GM23338 (cell line): ENCODE measurements around the gene FBXL20. TPM values are rescaled to one million over a fixed set of nuclear protein-coding genes. Genes with fewer than 3 reads are reported as not detected.

Source experiments
- ATAC-seq: fragments of 200-7000 bp; cut with Tn5 transposase; 3 replicates; pipeline ENCODE4 v1.9.1; 2020
- DNase-seq: peaks from one replicate; pipeline ENCODE4 v3.0.0-alpha.2; 2015; ENCODE audit warnings: low spot score
- H2AFZ ChIP-seq: fragments of 200-600 bp; sonication (generic); 2 replicates; pipeline ENCODE4 v1.8.0; 2016; ENCODE audit warnings: antibody characterized with exemption, mild to moderate bottlenecking, moderate library complexity
- H3F3A ChIP-seq: fragments of 200-600 bp; sonication (generic); replicated peaks from 2 replicates; pipeline ENCODE4 v1.8.0; 2017; ENCODE audit warnings: antibody characterized with exemption, mixed run types, low read depth
- H3K27ac ChIP-seq: fragments of 200-600 bp; sonication (generic); 2 replicates; pipeline ENCODE4 v1.6.1; 2016; ENCODE audit warnings: low read depth
- H3K27me3 ChIP-seq: fragments of 200-600 bp; sonication (generic); 2 replicates; pipeline ENCODE4 v1.8.0; 2016; ENCODE audit warnings: mild to moderate bottlenecking, mixed run types, moderate library complexity; ENCODE audit not compliant: insufficient read depth
- H3K36me3 ChIP-seq: fragments of 200-600 bp; sonication (generic); 2 replicates; pipeline ENCODE4 v1.8.0; 2016; ENCODE audit warnings: mild to moderate bottlenecking; ENCODE audit not compliant: insufficient read depth
- H3K4me1 ChIP-seq: fragments of 200-600 bp; sonication (generic); 2 replicates; pipeline ENCODE4 v1.8.0; 2016; ENCODE audit warnings: mild to moderate bottlenecking, moderate library complexity; ENCODE audit not compliant: insufficient read depth
- H3K4me2 ChIP-seq: fragments of 200-600 bp; sonication (generic); 2 replicates; pipeline ENCODE4 v1.7.1; 2017; ENCODE audit warnings: mixed run types
- H3K4me3 ChIP-seq: fragments of 200-600 bp; sonication (generic); 2 replicates; pipeline ENCODE4 v1.6.1; 2016; ENCODE audit warnings: mixed run types
- H3K79me2 ChIP-seq: fragments of 200-600 bp; sonication (generic); replicated peaks from 2 replicates; pipeline ENCODE4 v1.8.0; 2017; ENCODE audit warnings: mild to moderate bottlenecking; ENCODE audit not compliant: insufficient read depth
- H3K9me2 ChIP-seq: fragments of 200-600 bp; sonication (generic); 2 replicates; pipeline ENCODE4 v1.8.0; 2017; ENCODE audit not compliant: insufficient read depth
- H4K20me1 ChIP-seq: fragments of 200-600 bp; sonication (generic); replicated peaks from 2 replicates; pipeline ENCODE4 v1.8.0; 2017; ENCODE audit warnings: mild to moderate bottlenecking; ENCODE audit not compliant: insufficient read depth
- H3K27ac Mint-ChIP-seq: 2 replicates; pipeline ENCODE4 v1.8.0; 2020; ENCODE audit warnings: inconsistent platforms, mild to moderate bottlenecking, moderate library complexity, mixed read lengths
- H3K27me3 Mint-ChIP-seq: 3 replicates; pipeline ENCODE4 v1.8.0; 2022; ENCODE audit warnings: low read depth, mild to moderate bottlenecking, moderate library complexity, mixed read lengths, inconsistent platforms; ENCODE audit not compliant: insufficient read depth, poor library complexity
- H3K36me3 Mint-ChIP-seq: 3 replicates; pipeline ENCODE4 v1.8.0; 2021; ENCODE audit warnings: low read depth, mild to moderate bottlenecking, inconsistent platforms, moderate library complexity, mixed read lengths
- H3K4me1 Mint-ChIP-seq: 3 replicates; pipeline ENCODE4 v1.8.0; 2020; ENCODE audit warnings: mild to moderate bottlenecking, inconsistent platforms, mixed read lengths
- H3K4me3 Mint-ChIP-seq: 3 replicates; pipeline ENCODE4 v1.8.0; 2021; ENCODE audit warnings: moderate library complexity, mild to moderate bottlenecking, inconsistent platforms, mixed read lengths
- H3K9me3 Mint-ChIP-seq: 3 replicates; pipeline ENCODE4 v1.8.0; 2020; ENCODE audit warnings: moderate library complexity, mild to moderate bottlenecking, inconsistent platforms, mixed read lengths
- CREB1 ChIP-seq: fragments of 250-450 bp; sonication (Bioruptor Pico); IDR thresholded peaks from 2 replicates; pipeline ENCODE4 v1.5.0; 2020; ENCODE audit warnings: low read depth, mild to moderate bottlenecking, moderate library complexity
- EZH2 ChIP-seq: fragments of 200-600 bp; sonication (generic); IDR thresholded peaks from one replicate; pipeline ENCODE4 v1.8.0; 2017; ENCODE audit warnings: antibody characterized with exemption, mild to moderate bottlenecking, low read depth; ENCODE audit not compliant: unreplicated experiment
- EZH2phosphoT487 ChIP-seq: fragments of 200-600 bp; sonication (generic); IDR thresholded peaks from one replicate; pipeline ENCODE4 v1.8.1; 2018; ENCODE audit warnings: antibody characterized with exemption; ENCODE audit not compliant: unreplicated experiment
- JUNB ChIP-seq: IDR thresholded peaks from one replicate; pipeline ENCODE4 v1.6.1; 2016; ENCODE audit warnings: antibody characterized with exemption; ENCODE audit not compliant: unreplicated experiment
- NANOG ChIP-seq: IDR thresholded peaks from 2 replicates; pipeline ENCODE4 v1.6.1; 2016; ENCODE audit warnings: antibody characterized with exemption, borderline replicate concordance
- POLR2AphosphoS5 ChIP-seq: IDR thresholded peaks from 2 replicates; pipeline ENCODE4 v1.6.1; 2016; ENCODE audit warnings: antibody characterized with exemption, low read depth
- REST ChIP-seq: IDR thresholded peaks from one replicate; pipeline ENCODE4 v1.6.1; 2018; ENCODE audit warnings: antibody characterized with exemption; ENCODE audit not compliant: unreplicated experiment
- ZNF114 ChIP-seq: fragments of 250-450 bp; sonication (Bioruptor Pico); IDR thresholded peaks from 2 replicates; pipeline ENCODE4 v1.5.0; 2020; ENCODE audit warnings: mild to moderate bottlenecking, moderate library complexity
- ZNF331 ChIP-seq: fragments of 250-450 bp; sonication (Bioruptor Pico); IDR thresholded peaks from 2 replicates; pipeline ENCODE4 v1.5.0; 2020; ENCODE audit warnings: low read depth, mild to moderate bottlenecking, moderate library complexity
- polyA plus RNA-seq: library from polyadenylated mRNA; unstranded; fragments of >200 nt; fragmentation: Nextera tagmentation; extraction: Ambion mirVana; gene quantifications from 2 replicates; pipeline ENCODE4 v1.2.1, GENCODE V29; 2016
- total RNA-seq: library from RNA; depleted of rRNA; stranded (reverse); fragments of >200 nt; shearing (Covaris generic); gene quantifications from 2 replicates; pipeline ENCODE4 v1.2.3, GENCODE V29; 2014
- TF ChIP-seq, protein P1 (sequence below): fragments of 250-450 bp; sonication (Bioruptor Pico); IDR thresholded peaks from 2 replicates; pipeline ENCODE4 v1.5.0; 2020; ENCODE audit warnings: mild to moderate bottlenecking, moderate library complexity
- TF ChIP-seq, protein P2 (sequence below): IDR thresholded peaks from 2 replicates; pipeline ENCODE4 v1.6.1; 2016; ENCODE audit warnings: antibody characterized with exemption
- TF ChIP-seq, protein P3 (sequence below), 2 experiments: fragments of 200-600 bp in 1 of 2; sonication (generic) in 1 of 2; conservative IDR thresholded peaks; 2 replicates each; pipeline versions ENCODE4 v1.5.1 to v1.6.1; 2016 to 2017; ENCODE audit warnings: antibody characterized with exemption in 2 of 2, low read depth in 2 of 2, mild to moderate bottlenecking in 2 of 2, moderate library complexity in 1 of 2

FBXL20 gene
- total and polyA plus RNA-seq, 2 experiments from 2014 or later, result 2.9 to 6.9 TPM

DNA sequence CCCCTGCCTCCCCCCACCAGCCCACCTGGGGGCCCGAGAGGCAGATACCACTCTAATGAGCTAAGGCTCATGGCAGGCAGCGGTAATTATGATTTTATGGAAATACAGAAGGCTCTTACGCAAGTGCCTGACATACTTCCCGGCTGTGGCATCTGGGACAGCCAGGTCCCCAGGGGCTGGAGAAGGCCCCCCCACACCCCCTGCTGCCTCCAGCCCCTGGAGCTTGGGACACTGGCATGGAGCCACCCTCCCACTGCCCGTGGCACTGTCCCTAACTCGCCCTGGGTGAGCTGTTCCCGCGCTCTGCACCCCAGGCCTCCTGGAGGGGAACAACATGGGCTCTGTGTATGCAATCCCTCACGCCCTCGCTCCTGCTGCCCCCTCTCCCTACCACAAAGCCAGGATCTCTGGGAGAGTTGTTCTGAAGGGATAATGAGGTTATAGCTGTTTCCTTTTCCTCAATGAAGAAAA lies 170.3 kb downstream of the FBXL20 start (continued):
- TF ChIP-seq, protein P1, sequence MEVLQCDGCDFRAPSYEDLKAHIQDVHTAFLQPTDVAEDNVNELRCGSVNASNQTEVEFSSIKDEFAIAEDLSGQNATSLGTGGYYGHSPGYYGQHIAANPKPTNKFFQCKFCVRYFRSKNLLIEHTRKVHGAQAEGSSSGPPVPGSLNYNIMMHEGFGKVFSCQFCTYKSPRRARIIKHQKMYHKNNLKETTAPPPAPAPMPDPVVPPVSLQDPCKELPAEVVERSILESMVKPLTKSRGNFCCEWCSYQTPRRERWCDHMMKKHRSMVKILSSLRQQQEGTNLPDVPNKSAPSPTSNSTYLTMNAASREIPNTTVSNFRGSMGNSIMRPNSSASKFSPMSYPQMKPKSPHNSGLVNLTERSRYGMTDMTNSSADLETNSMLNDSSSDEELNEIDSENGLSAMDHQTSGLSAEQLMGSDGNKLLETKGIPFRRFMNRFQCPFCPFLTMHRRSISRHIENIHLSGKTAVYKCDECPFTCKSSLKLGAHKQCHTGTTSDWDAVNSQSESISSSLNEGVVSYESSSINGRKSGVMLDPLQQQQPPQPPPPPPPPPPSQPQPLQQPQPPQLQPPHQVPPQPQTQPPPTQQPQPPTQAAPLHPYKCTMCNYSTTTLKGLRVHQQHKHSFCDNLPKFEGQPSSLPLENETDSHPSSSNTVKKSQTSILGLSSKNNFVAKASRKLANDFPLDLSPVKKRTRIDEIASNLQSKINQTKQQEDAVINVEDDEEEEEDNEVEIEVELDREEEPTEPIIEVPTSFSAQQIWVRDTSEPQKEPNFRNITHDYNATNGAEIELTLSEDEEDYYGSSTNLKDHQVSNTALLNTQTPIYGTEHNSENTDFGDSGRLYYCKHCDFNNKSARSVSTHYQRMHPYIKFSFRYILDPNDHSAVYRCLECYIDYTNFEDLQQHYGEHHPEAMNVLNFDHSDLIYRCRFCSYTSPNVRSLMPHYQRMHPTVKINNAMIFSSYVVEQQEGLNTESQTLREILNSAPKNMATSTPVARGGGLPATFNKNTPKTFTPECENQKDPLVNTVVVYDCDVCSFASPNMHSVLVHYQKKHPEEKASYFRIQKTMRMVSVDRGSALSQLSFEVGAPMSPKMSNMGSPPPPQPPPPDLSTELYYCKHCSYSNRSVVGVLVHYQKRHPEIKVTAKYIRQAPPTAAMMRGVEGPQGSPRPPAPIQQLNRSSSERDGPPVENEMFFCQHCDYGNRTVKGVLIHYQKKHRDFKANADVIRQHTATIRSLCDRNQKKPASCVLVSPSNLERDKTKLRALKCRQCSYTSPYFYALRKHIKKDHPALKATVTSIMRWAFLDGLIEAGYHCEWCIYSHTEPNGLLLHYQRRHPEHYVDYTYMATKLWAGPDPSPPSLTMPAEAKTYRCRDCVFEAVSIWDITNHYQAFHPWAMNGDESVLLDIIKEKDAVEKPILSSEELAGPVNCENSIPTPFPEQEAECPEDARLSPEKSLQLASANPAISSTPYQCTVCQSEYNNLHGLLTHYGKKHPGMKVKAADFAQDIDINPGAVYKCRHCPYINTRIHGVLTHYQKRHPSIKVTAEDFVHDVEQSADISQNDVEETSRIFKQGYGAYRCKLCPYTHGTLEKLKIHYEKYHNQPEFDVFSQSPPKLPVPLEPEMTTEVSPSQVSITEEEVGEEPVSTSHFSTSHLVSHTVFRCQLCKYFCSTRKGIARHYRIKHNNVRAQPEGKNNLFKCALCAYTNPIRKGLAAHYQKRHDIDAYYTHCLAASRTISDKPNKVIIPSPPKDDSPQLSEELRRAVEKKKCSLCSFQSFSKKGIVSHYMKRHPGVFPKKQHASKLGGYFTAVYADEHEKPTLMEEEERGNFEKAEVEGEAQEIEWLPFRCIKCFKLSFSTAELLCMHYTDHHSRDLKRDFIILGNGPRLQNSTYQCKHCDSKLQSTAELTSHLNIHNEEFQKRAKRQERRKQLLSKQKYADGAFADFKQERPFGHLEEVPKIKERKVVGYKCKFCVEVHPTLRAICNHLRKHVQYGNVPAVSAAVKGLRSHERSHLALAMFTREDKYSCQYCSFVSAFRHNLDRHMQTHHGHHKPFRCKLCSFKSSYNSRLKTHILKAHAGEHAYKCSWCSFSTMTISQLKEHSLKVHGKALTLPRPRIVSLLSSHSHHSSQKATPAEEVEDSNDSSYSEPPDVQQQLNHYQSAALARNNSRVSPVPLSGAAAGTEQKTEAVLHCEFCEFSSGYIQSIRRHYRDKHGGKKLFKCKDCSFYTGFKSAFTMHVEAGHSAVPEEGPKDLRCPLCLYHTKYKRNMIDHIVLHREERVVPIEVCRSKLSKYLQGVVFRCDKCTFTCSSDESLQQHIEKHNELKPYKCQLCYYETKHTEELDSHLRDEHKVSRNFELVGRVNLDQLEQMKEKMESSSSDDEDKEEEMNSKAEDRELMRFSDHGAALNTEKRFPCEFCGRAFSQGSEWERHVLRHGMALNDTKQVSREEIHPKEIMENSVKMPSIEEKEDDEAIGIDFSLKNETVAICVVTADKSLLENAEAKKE (CRISPR knock-in tag), result no peak
- TF ChIP-seq, protein P2, sequence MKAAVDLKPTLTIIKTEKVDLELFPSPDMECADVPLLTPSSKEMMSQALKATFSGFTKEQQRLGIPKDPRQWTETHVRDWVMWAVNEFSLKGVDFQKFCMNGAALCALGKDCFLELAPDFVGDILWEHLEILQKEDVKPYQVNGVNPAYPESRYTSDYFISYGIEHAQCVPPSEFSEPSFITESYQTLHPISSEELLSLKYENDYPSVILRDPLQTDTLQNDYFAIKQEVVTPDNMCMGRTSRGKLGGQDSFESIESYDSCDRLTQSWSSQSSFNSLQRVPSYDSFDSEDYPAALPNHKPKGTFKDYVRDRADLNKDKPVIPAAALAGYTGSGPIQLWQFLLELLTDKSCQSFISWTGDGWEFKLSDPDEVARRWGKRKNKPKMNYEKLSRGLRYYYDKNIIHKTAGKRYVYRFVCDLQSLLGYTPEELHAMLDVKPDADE, result no peak

DNA sequence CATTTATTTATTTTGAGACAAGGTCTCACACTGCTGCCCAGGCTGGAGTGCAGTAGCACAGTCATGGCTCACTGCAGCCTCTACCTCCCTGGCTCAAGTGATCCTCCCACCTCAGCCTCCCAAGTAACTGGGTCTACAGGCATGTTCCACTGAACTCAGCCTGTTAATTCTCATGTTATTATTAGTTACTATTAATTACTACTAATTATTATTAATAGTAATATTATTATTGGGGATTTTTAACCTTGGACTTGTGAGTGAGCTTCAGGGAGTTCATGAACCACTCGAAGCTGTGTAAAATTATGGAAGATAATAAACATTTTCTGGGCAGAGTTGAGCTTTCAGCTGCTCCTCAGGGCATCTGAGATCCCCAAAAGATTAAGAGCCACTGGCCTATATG lies 171.1 kb downstream of the FBXL20 start:
- peaks cover 22% of the 10 kb centered on the region for H3K27me3 Mint-ChIP-seq
- Histone ChIP-seq H3K9me2 (no peaks in the 10 kb centered on the region), H3K27me3 (peaks cover 9% of the 10 kb centered on the region), H3K27ac (no peak overlapping the region), H4K20me1 (no peaks in the 10 kb centered on the region), H3K4me3 (no peak overlapping the region), H3K4me1 (peaks cover 9% of the 10 kb centered on the region), H3F3A (peaks cover 12% of the 10 kb centered on the region; the same call in 1 of the 2 replicates), H3K36me3 (no peaks in the 10 kb centered on the region), H3K4me2 (no peak overlapping the region), H3K79me2 (no peaks in the 10 kb centered on the region), H2AFZ (no peak overlapping the region)
- no peak overlapping the region for H3K4me3 Mint-ChIP-seq
- no peaks in the 10 kb centered on the region for H3K9me3 Mint-ChIP-seq
- ATAC-seq, result no peak
- no peak for DNase-seq
- H3K4me1 Mint-ChIP-seq, result peaks cover 24% of the 10 kb centered on the region
- no peak overlapping the region for H3K27ac Mint-ChIP-seq
- no peaks in the 10 kb centered on the region for H3K36me3 Mint-ChIP-seq
- TF ChIP-seq, protein P3, sequence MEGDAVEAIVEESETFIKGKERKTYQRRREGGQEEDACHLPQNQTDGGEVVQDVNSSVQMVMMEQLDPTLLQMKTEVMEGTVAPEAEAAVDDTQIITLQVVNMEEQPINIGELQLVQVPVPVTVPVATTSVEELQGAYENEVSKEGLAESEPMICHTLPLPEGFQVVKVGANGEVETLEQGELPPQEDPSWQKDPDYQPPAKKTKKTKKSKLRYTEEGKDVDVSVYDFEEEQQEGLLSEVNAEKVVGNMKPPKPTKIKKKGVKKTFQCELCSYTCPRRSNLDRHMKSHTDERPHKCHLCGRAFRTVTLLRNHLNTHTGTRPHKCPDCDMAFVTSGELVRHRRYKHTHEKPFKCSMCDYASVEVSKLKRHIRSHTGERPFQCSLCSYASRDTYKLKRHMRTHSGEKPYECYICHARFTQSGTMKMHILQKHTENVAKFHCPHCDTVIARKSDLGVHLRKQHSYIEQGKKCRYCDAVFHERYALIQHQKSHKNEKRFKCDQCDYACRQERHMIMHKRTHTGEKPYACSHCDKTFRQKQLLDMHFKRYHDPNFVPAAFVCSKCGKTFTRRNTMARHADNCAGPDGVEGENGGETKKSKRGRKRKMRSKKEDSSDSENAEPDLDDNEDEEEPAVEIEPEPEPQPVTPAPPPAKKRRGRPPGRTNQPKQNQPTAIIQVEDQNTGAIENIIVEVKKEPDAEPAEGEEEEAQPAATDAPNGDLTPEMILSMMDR (conservative IDR thresholded peaks at IDR 0.05; ENCODE audit: low read depth in 2 of 2), result no peak
- no peak for TF ChIP-seq NANOG
- no peak for TF ChIP-seq POLR2AphosphoS5
- TF ChIP-seq CREB1 (CRISPR knock-in tag), result no peak
- TF ChIP-seq ZNF331 (CRISPR knock-in tag), result no peak
- TF ChIP-seq EZH2, result no peak
- TF ChIP-seq EZH2phosphoT487, result no peak
- no peak for TF ChIP-seq ZNF114 (CRISPR knock-in tag)
- no peak for TF ChIP-seq JUNB
- no peak for TF ChIP-seq REST
- TF ChIP-seq, protein P2, result no peak
